NT2/D1 (cell line): Measurements from ENCODE around the gene CDO1.

Source experiments
- YY1 ChIP-seq: IDR thresholded peaks from 2 replicates; pipeline ENCODE4 v1.6.1; 2011; ENCODE audit not compliant: insufficient read length, insufficient read depth
- ZNF274 ChIP-seq: IDR thresholded peaks from 2 replicates; pipeline ENCODE4 v1.6.1; 2011; ENCODE audit warnings: mild to moderate bottlenecking, low read depth, low read length

DNA sequence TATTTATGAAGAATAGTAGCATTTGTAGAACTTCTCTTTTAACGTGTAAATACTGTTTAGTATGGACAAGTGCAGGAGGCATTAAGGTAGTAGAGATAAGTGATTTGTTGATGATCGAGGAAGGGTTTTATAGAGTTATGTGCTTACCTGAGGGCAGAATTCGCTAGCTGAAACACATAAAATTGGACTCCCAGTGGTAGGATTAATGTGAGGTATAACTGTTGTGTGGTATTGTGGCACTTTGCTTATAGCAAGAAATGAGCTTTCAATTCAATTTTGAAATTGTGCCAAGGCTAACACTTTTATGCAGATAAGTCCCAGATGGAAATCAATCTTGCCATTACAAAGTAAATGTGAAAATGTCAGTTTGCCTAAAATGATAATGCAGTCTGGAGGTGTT, 26.5 kb upstream of the CDO1 start:
- TF ChIP-seq YY1: no peak
- no peak for TF ChIP-seq ZNF274
